H4 (cell line): ENCODE results near the gene FGD5. TPM values are rescaled to one million over a fixed set of nuclear protein-coding genes. Genes with fewer than 3 reads are reported as not detected.
A peak's percentile ranks its signal among the peaks of the same experiment; 100 is the strongest.

Experiments
- DNase-seq: peaks from one replicate; pipeline ENCODE4 v3.0.0-alpha.2; 2015; ENCODE audit warnings: low spot score
- total RNA-seq: library from RNA; depleted of rRNA; stranded (reverse); fragments of >200 nt; shearing (Covaris generic); gene quantifications from 2 replicates; pipeline ENCODE4 v1.2.3, GENCODE V29; 2014; rRNA removed

FGD5 gene, protein sequence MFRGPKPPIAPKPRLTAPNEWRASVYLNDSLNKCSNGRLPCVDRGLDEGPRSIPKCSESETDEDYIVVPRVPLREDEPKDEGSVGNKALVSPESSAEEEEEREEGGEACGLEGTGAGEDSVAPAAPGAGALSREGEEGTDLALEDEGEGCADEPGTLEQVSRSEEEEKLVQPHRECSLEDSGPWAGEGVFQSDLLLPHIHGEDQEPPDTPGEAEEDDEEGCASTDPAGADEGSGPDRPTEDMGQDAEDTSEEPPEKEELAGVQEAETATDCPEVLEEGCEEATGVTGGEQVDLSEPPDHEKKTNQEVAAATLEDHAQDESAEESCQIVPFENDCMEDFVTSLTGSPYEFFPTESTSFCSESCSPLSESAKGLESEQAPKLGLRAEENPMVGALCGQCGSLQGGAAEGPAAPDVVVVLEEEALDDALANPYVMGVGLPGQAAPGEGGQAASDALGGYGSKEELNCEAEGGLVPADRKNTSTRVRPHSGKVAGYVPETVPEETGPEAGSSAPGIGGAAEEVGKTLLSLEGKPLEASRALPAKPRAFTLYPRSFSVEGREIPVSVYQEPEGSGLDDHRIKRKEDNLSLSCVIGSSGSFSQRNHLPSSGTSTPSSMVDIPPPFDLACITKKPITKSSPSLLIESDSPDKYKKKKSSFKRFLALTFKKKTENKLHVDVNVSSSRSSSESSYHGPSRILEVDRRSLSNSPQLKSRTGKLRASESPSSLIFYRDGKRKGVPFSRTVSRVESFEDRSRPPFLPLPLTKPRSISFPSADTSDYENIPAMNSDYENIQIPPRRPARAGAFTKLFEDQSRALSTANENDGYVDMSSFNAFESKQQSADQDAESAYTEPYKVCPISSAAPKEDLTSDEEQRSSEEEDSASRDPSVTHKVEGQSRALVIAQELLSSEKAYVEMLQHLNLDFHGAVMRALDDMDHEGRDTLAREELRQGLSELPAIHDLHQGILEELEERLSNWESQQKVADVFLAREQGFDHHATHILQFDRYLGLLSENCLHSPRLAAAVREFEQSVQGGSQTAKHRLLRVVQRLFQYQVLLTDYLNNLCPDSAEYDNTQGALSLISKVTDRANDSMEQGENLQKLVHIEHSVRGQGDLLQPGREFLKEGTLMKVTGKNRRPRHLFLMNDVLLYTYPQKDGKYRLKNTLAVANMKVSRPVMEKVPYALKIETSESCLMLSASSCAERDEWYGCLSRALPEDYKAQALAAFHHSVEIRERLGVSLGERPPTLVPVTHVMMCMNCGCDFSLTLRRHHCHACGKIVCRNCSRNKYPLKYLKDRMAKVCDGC (N-terminal part only)
- 0.17 TPM in 1 of 2 replicates, not detected in the other for total RNA-seq

DNA sequence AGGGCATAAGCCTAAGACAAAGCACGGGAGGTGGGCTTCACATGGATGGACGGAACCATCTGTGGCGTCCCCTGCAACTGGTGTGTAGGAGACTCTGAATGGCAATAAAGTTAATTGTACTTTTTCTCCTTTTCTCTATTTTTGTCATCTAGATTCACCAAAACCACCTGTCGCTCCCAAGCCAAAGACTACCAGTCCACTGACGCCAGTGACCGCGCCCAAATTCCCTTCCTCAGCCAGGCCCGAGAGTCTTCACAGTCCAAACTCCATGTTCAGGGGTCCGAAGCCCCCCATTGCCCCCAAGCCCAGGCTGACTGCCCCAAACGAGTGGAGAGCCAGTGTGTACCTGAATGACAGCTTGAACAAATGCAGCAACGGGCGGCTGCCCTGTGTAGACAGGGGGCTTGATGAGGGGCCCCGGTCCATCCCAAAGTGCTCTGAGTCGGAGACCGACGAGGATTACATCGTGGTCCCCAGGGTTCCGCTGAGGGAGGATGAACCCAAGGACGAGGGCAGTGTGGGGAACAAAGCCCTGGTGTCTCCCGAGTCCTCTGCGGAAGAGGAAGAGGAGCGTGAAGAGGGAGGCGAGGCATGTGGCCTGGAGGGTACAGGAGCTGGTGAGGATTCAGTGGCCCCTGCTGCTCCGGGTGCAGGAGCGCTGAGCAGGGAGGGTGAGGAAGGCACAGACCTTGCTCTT is at the start of gene FGD5:
Gene FGD5 (plus strand): TSS at position 159 of the 697 bp plus-strand sequence. CDS start 110 bp downstream, at position 269.
- no peak for DNase-seq

GRCh38 chr3:14769544-14770325 is 49.0 kb upstream of the FGD5 start:
- no peak for DNase-seq

GRCh38 chr3:14770591-14770990 is 48.2 kb upstream of the FGD5 start:
- DNase-seq, result no peak

GRCh38 chr3:14771593-14772497 is 46.9 kb upstream of the FGD5 start:
- DNase-seq, result no peak

DNA sequence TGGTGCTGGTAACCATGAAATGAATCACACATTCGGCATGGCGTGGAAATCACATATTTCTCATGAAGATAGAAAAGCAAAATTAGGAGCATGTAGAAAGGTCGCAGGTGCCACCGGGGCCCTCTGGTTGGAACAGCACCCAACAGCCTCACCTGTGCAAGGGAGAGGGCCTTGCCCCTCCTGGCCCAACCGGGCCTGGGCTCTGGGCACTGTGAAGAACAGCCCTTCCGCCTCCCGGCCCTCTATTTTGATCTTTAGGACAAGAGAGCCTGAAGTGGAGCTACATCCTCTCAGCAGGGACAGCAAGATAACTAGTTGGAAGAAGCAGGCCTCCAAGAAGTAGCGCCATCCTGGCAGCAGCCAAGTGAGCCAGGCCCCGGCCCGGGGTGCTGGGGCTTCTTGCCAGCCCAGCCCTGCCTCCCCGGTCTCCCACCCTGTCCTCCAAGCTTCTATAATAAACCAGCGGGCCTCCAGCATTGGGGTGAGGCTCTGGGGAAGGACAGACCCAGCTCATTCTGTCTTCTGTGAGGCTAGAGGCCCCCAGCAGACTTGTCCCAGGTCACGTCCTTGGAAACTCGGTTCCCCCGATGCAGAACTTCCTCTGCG is 46.1 kb upstream of the FGD5 start:
- no peak for DNase-seq

- DNase-seq, result no peak
Observed at GRCh38 chr3:14773281-14773680, 45.5 kb upstream of the FGD5 start.

GRCh38 chr3:14773691-14774128 is 45.1 kb upstream of the FGD5 start:
- DNase-seq, result no peak

DNA sequence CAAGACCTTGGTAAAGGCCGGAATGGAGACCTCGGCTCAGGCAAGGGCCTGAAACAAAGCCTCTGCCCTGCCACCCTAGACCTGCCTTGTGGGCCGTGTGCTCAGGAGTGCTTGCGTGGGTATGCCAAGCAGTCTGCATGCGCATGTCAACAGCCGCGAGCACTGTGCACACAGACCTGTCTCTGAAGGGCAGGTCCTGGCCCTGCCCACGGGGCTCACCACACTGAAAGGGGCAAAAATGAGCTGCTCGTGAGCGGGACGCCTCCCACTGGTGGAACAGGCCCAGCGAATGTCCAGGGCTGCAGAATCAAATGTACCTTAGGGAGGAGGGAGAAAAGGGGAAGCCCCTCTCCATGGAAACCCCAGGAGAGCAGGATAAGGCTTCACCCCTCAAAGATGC is 44.3 kb upstream of the FGD5 start:
- no peak for DNase-seq

DNA sequence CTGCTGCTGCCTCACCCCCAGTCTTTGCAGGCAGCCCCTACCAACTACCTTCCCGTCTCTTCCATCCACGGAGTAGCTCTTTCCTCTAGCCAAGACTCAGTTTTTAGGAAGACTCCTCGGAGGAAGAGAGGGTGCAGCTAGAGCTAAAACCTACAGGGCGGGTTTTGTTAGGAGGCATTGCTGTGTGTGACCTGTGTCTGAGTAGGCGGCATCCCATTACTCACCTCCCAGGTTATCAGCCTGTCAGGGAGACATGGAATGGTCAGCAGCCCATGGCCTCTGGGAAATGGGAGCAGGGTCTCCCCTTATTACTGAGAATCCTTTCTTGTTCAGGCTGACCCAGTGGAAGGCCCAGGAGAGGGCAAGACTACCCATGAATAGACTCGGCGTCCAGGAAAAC is 43.8 kb upstream of the FGD5 start:
- no peak for DNase-seq

DNA sequence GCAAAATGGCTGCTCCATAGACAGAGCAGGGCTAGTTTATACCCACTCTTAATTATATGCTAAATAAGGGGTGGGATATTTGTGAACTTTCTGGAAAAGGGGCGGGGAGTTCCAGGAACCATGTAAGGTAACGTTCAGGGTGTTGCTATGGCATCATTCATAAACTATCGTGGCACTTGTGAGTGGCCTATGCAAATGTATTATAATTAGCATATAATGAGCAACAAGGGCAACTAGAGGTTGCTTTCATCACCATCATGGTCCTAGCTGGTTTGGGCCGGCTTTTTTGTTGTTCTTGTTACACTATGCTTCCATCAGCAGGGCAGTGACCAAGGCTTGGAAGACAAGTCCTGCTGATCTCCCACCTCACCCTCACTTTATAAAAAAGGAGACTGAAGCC is 43.2 kb upstream of the FGD5 start:
- no peak for DNase-seq

DNA sequence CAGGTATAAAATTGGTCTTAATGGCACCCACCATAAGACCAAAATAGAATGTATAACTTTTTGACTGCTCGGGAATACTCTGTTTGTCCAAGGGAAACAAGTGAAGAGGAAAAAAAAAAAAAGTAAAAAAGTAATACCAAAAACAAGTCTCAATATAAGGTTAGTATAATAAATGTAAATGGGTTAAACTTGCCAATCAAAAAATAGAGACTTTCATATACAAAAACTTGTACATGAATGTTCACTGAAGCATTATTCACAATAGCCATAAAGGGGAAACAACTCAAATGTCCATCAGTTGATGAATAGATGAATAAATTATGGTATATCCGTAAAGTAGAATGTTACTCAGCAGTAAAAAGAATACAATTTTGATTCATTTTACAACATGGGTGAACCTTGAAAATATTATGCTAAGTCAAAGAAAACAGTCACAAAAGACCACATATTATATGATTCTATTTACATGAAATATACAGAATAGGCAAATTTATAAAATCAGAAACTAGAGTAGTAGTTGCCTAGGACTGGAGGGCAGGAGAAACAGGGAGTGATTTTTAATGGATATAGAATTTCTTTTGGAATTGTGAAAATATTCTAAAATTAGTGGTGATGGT is 39.6 kb upstream of the FGD5 start:
- DNase-seq, result no peak

GRCh38 chr3:14780927-14781507 is 37.7 kb upstream of the FGD5 start:
- DNase-seq, result peak; percentile 27

DNA sequence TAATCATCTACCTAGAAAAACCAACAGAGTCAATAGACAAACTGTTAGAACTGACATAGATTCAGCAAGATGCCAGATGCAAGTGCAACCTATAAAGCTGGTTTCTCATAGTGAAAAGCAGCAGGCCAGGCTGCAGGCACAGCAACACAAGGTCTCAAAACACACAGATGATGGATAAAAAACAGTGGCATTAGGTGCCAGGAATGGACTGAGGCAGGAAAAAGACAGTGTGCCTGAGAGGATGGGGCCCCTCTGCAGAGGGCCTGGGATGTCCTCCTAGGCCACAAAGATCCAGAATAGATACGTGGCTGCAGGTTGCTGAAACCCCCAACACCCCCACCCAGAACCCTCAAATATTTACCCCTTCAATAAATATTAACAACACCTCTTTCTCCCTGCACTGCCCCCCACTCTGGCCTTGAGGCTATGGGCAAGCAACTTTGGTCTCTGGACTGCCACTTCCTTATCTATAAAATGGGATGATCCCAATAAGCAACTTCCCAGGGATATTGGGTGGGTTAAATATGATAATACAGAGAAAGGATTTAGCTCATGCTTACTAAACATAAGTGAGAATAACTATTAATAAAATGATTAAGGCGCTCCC is 35.2 kb upstream of the FGD5 start:
- no peak for DNase-seq

- DNase-seq, result no peak
Observed at GRCh38 chr3:14784087-14784681, 34.6 kb upstream of the FGD5 start.

DNA sequence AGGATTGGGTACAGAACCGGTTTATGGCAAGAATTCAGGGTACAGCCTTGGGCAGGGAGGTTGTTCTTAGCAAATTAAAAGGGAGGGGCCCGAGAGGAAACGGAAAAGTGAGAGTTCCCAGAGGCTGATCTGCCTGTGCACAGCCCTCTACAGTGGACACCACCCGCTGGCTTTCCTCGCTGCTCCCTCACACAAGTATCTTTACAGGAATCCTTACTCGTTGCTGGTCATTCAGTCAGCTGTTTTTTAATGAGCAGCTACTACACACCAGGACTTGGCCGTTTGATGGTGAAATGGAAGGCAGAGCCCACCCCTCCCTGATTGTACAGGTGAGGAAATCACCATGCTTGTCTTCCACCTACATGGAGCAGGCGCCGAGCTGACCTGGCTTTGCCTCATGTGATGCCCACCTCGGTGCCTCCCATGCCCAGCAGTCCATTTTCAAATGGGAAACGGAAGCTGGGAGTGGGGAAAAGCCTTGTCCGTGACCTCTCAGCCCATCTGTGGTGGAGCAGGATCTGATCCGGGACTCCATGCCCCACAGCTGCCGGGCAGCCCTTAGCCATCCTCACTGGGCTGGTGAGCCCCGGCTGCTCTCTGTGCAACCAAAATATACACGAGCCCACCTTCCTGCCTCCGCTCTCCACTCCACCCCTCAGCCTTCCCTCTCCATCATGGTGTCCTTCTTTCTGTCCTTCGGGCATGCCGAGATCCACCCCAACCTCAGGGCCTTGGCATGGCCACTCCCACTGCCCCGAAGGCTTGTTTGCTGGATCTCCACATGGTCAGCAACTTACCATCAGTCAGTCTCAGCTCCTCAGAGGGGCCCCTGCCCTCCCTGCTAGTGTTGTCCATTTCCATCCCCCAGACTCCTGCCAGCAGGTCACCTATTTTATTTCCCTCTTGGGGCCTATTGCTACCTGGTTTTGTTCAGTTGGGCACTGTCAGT is 33.3 kb upstream of the FGD5 start:
- no peak for DNase-seq

- no peak for DNase-seq
Observed at GRCh38 chr3:14786369-14786768, 32.4 kb upstream of the FGD5 start.
